GM19452 (cell line): ENCODE data around the gene IST1.
"Not testable (repeated sequence)": the region's sequence is repeated elsewhere in the genome, so short reads cannot be mapped to it uniquely, and the experiment has no call there.

Experiments
- ATAC-seq: cut with Tn5 transposase; IDR thresholded peaks from one replicate; pipeline ENCODE4 v1.9.1; 2021; ENCODE audit not compliant: unreplicated experiment

IST1 gene

GRCh38 chr16:71880176-71880575 lies 15.2 kb upstream of the IST1 start:
- no peak for ATAC-seq

- ATAC-seq = no peak
Observed at GRCh38 chr16:71882505-71883167, 12.7 kb upstream of the IST1 start.

DNA sequence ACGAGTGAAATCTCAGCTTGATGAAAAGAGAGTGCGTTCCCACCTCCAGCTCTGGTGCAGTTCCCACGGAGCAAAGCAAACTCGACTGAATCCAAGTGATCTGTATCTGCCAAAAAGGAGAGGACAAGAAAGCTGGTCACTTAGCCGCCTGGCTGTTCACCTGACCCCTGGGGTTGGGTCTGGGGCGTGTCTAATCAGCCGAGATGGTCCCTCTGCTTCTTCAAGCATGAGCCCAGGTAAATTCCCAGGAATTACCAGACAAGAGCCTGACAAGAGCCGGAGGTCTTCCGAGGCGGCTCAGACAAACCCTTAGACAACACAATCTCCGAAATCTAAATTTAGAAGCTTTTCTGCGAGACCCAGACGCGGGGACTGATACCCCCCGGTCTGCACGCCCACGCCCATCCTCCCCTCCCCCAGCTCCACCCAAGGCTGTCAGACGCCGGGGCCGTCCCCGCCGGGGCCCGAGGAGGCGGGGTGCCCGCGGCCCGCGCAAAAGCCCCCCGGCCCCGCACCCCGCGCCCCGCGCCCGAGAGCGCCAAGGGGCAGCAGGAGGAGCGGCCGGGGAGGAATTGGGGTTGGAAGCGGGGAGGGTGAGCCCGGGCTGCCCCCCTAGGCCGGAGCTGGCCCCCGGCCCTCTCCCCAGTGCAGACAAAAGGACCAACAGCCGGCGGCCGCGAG lies 12.0 kb upstream of the IST1 start:
- peak; percentile 44 for ATAC-seq

- peak; percentile 60 for ATAC-seq
Observed at GRCh38 chr16:71883849-71884638, 11.3 kb upstream of the IST1 start, which contains the start of gene ZNF821. Gene ZNF821, minus strand, starts transcription at chr16:71884182. Its CDS starts 4,236 bp downstream, at chr16:71879946.

DNA sequence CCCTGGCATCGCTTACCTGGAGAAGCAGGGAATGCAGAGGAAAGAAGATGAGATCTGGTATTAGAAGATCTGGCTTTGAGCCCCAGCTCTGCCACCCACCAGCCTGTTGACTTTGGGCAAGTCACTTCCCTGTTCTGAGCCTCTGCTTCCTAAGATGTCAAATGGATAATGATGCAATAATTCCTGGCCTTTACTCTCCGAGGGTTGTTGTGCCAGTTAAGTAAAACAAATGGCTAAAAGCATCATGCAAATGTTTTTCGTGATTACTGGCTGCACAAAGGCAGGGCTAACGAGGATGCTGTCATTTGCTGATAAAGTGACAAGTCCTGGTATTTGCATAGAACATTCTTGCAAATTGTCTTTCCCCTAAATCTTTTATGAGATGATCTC lies 10.1 kb upstream of the IST1 start:
- no peak for ATAC-seq

DNA sequence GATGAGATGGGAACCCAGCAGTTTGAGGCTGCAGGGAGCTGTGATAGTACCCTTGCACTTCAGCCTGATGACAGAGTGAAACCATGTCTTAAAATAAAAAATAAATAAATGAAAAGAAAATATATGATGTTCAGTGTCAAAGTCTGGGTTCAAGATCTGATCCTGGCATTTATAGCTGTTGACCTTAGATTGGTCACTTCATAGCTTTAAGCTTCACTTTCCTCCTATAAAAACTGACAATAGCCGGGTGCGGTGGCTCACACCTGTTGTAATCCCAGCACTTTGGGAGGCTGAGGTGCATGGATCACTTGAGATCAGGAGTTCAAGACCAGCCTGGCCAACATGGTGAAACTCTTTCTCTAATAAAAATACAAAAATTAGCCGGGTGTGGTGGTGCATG lies 6.2 kb upstream of the IST1 start:
- ATAC-seq = no peak

GRCh38 chr16:71893888-71894228 lies 1.5 kb upstream of the IST1 start:
- ATAC-seq = no peak

- peak; percentile 24 for ATAC-seq
Observed at GRCh38 chr16:71894229-71894920, 956 bp upstream of the IST1 start.

- ATAC-seq = peak; percentile 19
Observed at GRCh38 chr16:71895679-71896365, 491 bp downstream of the IST1 start.

- no peak for ATAC-seq
Observed at GRCh38 chr16:71896764-71897368, 1.5 kb downstream of the IST1 start.

DNA sequence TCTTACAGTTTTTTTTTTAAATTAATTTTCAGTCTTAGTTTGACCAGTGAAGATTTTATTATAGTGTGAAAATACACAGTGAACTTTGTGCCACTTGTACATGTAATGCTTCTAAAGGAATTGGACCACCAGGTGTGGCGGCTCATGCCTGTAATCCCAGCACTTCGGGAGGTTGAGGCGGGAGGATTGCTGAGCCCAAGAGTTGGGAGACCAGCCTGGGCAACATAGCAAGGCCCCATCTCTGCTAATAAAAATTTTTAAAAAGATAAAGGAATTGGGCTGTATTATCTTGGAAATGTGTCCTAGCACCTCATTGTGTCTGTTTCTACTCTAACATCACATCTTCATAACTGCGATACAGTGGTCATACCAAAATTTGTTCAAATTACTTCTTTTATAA lies 3.8 kb downstream of the IST1 start:
- no peak for ATAC-seq

- no peak for ATAC-seq
Observed at GRCh38 chr16:71902656-71903365, 7.5 kb downstream of the IST1 start.

GRCh38 chr16:71903608-71904007 lies 8.3 kb downstream of the IST1 start:
- no peak for ATAC-seq

GRCh38 chr16:71904239-71904638 lies 8.9 kb downstream of the IST1 start:
- ATAC-seq = no peak

DNA sequence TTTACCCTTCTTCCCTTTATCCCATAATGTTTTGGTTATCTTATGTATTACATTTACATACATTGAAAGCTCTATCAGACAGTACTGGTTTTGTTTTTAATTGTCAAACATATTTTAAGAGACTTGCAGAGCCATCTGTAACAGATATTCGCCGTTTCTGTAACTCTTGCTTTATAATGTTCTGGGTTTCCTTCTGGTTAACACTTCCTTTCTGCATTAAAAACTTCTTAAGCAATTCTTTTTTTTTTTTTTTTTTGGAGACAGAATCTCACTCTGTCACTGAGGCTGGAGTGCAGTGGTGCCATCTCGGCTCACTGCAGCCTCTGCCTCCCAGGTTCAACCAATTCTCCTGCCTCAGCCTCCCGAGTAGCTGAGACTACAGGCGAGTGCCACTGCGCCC lies 10.4 kb downstream of the IST1 start:
- not testable (repeated sequence) for ATAC-seq

DNA sequence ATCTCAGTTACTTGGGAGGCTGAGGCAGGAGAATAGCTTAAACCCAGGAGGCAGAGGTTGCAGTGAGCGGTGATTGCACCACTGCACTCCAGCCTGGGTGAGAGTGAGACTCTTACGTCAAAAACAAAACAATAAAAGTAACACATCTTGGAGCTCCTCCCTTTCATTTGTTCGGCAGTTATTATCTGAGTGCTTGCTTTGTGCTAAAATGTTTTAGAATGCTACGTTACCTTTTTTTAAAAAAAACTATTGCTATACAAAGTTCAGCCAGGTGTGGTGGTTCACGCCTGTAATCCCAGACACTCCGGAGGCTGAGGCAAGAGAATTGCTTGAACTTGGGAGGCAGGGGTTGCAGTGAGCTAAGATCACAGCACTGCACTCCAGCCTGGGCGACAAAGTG lies 15.8 kb downstream of the IST1 start:
- ATAC-seq = no peak

- ATAC-seq = no peak
Observed at GRCh38 chr16:71912534-71913275, 17.4 kb downstream of the IST1 start.

DNA sequence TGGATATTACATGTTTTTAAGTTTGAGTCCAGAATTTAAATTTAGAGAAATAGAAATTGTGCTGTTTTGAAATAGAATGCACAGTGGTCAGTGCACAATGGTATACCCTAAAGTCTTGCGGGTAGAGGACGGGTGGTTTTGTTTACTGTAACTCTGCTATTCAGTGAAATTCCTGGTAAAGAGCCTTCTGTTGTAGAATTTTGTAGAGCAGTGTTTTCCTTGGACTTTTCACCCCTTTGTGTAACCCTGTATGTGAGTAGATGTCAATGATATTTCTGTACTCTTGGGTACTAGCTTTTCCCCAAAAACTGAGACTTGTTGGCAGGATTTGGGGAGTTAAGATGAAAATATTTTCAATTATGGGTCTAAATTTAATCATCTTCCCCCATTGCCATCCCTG lies 19.5 kb downstream of the IST1 start:
- no peak for ATAC-seq

DNA sequence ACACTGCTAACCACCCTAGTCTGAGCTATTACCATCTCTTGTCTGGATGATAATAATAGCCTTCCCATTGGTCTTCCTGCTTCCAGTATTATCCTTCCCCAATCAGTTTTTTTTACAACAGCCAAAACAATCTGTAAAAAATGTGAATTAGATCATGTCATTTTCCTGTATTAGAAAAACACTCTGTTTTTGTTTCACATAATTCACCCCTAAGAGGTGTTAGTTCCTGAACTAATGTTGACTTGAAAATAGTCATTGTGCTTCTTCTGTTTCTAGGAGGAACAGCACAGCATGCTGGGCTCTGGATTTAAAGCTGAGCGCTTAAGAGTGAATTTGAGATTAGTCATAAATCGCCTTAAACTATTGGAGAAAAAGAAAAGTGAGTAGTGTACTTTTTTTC lies 20.0 kb downstream of the IST1 start:
- ATAC-seq = no peak
